Activated CD4-positive, alpha-beta T cell treated with anti-CD3 and anti-CD28 coated beads, Interleukin-2, amount 50 U/mL, for 16 hours (primary cell): ENCODE measurements around the gene SOX6.
"Not testable (repeated sequence)": the region's sequence is repeated elsewhere in the genome, so short reads cannot be mapped to it uniquely, and the experiment has no call there.

Experiments
- DNase-seq: peaks from one replicate; pipeline ENCODE4 v3.0.0-alpha.2; 2020

Gene SOX6

DNA sequence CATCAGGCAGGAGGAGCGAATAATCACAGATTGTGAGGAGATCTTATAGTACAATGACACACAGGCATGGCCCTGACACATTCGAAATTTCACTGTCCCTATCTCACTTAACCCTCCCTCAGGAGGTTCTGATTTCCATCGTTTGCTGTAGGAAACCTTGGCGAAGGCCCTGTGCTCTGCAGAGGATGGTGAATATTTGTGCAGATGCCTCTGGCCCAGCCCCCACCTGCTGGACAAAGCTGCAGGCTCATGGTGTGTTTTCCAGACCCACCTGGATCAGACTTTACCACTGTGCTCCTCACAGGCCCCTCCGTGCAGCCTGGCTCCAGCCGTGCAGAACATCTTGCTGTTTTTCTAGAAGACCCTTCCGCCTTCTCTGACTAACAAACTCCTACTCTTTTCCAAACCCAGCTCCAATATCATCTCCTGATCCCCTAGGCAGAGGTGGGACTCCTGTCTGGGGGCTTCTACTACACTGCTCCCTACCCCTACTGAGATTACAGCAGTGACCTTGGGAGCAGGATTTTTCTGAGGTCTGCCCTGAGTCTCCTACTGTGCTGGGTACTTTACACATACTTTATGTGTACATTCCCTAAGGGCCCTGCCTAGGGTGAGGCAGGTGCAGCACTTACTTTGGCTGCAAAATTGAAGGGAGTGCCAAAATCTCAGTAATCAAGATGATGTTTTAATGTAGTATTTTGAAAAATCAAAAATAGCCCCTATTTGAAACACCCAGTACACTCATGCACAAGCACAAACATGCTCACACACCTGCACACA, 412.7 kb downstream of the SOX6 start:
- DNase-seq, result no peak

DNA sequence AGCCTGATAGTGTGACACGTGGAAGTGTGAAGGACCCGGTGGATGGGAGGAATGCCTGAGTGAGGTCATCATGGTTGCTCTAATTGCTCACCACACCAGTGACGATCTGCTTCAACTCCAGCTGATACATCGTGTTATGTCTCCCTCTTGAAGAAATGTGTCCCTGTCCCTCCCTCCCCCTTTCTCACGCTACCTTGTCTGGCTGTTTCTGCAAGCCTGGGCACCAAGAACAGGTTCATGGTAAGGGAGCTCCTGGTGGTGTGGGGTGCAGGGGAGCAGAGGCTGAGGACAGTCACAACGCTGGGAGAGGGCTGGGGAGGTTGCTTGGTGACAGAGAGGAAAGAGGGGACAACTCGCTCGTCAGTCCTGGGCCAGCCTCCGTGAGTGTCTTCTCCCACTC, 413.4 kb downstream of the SOX6 start:
- DNase-seq, result no peak

GRCh38 chr11:15942126-15942525, 414.2 kb downstream of the SOX6 start:
- DNase-seq, result no peak

DNA sequence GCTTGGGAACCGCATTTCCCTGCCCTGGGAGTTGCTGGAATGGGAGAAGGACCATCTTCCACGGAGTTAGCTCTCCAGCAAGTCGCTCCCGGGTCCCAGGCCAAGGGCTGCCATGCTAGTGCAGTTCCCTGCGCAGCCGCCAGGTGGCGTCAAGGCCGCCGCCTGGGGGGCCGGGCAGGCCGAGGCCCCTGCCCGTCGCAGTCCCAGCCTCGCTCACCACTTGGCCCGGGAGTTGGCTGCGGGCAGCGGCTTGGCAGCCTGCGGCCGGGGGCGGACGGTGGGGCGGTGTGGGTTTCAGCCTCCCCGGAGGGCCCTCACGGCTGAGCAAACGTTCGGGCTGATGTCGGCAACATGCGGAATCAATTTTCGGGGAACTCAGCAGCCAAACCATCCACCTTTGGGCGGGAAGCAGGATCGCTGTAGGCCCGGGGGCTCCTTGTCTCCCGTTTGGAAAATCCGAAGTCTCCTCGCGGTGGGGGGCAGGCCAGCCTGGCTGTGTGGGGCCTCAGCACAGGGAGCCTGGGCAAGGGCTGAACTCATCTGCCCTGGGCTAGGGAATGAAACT, 415.1 kb downstream of the SOX6 start:
- DNase-seq, result peak; percentile 17

DNA sequence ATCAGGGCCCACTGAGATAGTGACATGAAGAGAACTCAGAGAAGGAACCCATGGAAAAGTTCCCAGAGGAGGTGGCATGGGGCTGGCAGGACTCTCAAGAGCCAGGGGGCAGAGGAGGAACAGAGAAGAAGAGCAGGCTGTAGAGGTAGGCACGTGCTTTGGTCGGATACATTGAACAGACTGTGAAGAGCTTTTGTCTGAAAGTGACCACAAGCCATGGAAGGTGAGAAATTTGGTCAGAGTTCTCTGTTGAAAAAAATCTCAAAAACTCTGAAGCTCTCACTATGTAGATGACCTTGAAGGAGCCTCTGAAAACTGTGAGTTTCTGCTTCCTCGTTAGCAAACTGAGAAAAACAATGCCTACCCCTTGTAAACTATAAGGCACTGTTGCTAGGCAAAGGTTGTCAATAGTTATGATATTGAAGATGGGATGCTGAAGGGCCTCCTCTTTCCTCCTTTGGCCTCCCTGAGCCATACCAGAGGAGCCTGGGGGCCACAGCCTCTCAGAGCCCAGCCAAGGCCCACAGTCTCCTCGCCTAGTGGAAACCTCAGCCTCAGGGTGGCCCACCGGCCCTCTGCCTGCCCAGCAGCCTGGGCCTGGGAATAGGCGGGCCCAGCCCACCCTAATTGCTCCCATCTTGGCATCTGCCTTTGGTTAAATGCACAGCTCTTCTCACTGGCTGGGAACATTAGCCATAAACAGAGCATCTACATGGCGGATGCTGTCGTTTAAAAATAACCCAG, 415.7 kb downstream of the SOX6 start:
- no peak for DNase-seq

DNA sequence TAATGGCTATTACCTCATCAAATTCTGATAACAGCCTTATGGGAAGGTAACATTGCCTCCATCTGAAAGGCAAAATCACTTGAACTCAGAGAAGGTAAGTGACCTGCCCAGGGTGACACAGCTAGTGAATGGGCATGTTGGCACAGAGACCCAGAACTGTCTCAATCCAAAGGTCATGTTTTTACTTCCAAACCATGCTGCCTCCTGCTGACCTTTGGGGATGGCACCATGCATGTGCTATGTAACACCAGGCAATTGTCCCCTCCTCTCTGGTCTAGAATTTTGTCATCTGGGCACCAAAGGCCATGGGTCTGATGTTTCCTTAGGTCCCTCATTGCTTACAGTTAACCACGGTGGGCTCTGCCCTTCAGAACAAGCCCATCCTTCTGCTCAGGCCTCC, 417.4 kb downstream of the SOX6 start:
- DNase-seq, result no peak

- no peak for DNase-seq
Measured at GRCh38 chr11:15938121-15938611, 418.2 kb downstream of the SOX6 start.

DNA sequence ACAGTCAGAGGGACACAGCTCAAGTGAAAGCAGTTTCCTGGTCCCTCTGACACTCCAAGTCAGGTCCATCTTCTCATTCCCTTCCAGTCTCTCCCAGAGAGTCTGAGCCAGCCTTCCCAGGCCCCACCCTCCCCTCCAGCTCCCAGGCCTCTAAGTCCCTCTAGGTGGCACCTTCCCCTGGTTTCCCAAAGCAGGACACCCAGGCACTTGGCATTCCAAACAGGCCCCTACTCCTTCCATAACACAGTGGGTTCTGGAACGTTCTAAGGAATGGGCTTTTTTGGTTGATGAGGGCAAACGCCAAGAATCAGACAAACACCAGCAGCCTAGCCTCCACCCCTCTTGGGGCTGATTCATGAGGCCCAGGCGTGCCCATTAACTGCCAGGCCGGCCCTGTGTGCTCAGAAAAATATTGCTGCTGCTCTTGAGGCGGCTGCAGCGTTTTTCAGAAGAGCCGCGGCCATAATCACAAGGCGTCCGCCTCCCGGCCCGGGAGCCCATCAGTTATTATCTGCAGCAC, 418.7 kb downstream of the SOX6 start:
- DNase-seq, result no peak

GRCh38 chr11:15936011-15936410, 420.3 kb downstream of the SOX6 start:
- no peak for DNase-seq

DNA sequence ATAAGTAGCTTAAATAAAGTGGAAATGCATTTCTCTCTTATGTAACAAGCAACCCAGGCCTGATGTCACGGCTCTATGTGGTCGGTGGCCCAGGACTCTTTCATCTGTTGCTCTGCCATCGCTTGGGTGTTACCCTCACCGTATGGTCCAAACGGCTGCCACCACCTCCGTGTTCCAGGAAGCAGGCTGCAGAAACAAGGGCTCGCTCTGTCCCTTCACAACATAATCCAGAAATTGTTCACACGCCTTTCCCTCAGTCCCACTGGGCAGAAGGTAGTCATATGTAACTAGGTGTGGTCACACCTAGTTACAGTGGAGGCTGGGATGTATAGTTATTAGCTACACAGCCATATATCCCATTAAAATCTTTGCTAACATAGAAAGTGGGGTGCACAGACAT, 421.0 kb downstream of the SOX6 start:
- DNase-seq, result no peak

DNA sequence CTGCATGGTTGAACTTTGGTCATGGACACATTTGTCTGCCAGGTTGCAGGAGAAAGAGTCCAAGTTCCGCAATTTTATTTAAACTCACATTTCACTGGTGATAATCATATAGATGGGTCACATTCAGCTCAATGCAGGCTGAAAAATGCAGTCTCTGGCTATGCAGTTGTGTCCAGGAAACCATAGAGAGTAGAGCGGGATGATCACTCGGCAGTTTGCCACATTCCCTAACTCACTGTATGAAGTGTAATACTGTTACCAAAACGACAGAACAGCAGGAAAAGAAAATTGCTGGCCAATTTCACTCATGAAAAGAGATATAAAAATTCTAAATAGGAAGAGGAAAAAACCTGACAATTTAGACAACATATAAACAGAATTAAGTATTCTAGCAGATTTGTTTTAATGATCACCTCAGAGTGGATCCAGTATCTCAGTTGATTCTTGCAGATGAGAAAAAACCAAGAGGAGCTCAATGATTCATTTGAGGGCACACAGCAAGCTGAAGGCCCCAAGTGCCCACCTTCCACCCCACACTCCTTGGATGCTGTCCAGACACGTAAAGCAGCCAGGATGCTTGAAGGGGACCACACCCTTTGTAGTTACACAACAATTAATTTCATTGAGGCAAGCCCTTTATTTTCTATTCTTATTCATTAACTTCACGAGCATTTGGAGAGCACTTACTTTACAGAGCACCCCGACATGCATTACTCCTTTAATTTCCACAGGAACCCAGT, 422.3 kb downstream of the SOX6 start:
- DNase-seq, result no peak

- DNase-seq, result no peak
Measured at GRCh38 chr11:15932417-15932816, 423.9 kb downstream of the SOX6 start.

DNA sequence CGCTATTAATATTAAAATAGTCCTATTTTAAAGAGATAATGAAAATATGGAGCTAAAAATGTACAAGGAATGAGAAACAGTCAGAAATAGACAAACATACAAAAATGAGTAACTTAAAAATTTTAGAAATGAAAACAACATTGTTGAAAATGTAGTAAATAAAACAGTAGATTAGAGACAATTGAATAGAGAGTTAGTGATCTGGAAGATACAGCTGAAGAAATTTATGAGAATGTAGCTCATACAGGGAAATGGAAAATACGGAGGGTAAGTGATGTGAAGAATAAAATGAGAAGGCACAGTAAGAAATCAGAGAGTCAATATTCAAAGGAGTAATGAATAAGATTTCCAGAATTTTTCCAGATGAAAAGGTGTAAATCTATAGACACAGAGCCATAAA, 424.8 kb downstream of the SOX6 start:
- no peak for DNase-seq

GRCh38 chr11:15930442-15931025, 425.8 kb downstream of the SOX6 start:
- no peak for DNase-seq

DNA sequence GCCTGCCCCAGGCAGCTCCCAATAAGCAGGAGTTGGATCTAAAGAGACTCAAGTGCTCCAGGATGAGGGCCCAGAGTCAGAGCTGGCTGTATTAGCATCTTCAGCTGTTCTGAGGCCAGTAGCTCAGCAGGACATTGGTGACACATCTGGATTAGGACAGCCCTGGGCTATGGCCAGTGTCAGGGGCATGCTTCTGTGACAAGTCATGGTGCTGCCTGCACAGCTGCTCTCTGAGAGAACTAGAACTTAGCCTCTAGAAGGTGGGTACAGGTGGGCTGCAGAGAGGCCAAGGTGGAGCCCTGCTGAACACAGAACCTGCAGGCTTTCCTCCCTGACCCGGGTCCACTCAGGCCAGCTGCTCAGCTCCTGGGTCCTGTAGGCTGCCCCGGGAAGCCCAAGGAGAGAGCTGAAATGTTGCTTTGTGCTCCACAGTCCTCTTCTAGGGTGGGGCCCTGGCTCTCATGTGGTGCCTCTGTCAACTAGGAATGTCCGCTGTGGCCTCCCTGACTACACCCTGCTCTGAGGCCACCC, 426.9 kb downstream of the SOX6 start:
- DNase-seq, result no peak

DNA sequence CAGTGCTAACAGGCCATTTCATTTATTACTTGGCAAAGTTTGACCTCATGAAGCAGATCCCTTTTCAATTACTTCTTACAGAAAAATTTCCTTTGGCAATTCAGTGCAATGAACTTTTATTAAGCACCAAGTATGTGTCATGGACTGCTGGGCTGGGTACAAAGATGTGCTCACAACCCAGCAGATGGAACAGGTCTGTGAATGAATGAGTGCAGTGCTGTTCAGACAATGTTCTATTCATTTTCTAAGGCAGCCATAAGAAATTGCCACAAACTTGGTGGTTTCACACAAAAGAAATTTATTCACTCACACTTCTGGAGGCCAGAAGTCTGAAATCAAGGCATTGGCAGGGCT, 428.5 kb downstream of the SOX6 start:
- DNase-seq, result no peak

DNA sequence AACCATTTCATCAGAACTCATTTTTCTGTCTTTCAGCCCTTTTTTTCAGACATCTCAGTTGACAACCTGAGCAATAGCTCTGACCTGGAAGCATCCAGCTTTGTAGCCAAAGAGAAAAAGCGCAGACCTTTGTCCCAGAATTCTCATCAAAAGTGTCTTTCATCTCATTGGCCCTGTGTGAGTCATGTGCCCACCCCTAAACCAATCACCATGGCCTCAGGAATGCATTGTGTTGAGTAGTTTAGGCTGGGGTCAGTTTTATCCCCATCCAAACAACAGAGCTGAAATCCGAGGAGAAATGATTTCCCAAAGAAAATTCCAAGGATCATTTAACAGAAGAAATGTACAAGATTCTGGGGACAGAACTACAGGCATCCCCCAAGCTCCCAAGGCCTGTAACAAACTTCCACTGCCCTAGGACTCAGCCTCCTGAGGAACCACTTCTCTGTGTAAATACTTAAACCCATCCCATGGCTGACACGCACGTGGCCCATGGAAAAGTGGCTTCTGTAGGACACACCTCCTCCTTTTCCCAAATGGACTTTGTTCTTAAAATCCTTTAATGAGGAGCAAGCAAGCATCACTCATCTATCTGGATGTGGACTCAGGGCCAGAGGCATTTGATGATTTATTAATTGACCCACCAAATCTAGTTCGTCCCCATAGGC, 429.0 kb downstream of the SOX6 start:
- DNase-seq, result no peak

DNA sequence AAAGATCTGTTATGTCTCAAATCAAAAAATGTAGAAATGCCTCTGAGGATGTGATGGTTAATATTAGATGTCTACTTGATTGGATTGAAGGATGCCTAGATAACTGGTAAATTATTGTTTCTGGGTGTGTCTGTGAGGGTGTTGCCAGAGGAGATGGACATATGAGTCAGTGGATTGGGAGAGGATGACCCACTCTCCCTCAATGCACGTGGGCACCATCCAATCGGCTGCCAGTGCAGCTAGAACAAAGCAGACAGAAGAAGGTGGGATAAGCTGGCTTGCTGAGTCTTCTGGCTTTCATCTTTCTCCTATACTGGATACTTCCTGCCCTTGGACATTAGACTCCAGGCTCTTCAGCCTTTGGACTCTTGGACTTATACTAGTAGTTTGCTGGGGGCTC, 430.3 kb downstream of the SOX6 start:
- no peak for DNase-seq

DNA sequence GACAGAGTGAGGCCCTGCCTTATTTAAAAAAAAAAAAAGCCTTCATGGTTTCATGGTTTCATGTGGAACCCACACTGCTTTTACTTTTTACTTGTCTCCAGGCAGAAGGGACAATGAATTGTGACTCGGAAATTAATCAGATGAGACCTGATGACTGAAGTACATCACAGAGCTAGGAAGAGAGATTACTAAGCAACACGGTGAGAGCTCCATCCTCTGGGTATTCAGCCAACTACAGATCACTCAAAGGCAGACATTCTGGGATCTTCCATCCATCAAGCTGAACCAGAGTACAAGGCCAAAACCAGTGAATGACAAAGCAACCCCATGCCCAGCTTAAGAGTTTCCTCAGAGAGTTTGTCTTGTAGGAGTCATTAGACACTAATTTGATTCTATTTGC, 433.2 kb downstream of the SOX6 start:
- DNase-seq, result no peak

GRCh38 chr11:15922745-15923144, 433.6 kb downstream of the SOX6 start:
- not testable (repeated sequence) for DNase-seq

DNA sequence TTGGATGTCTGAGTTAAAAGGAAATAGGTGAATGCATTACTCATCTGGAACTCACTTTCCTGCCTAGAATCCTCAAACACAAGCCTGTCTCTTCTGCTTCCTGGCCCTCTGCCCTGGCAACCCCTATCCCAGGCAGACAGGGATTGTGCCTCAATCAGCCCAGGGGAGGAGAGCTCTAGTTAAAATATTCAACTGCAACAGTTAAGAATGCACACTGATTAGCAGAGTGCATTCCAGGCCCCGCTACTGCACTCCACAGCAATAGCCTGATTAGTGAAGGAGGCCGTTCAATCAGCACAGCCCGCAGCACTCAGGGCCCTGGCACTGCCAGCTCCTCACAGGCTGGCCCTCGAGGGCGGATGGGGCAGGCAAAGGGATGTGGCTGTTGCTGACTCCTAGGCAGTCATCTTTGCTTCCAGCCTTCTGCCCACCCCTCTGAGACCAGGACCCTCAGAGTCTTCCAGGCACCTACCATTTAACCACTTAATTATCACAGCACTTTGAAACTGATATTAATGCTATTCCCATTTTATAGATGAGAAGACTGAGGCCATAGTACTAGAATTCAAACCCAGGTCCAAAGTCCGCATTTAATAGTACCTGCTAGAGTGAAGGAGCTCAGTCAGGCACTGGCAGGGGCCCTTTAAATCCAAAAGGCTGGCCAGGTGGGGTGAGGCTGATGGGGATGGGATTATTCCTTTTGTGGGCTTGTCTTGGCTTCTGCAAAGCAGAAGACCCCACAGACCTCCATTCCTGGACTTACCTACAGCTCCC, 435.3 kb downstream of the SOX6 start:
- no peak for DNase-seq
